Measurements from ENCODE around the gene MYO1A. TPM values are rescaled to one million over a fixed set of nuclear protein-coding genes. Genes with fewer than 3 reads are reported as not detected.

The MYO1A gene
- total RNA-seq, 1 donor from 2014 or later, result 0.27 TPM

- Mint-ChIP-seq H3K27ac (no peak overlapping the region), H3K4me3 (no peak overlapping the region), H3K27me3 (ENCODE audit: low read depth) (no peaks in the 10 kb centered on the region), H3K9me3 (peaks cover 4% of the 10 kb centered on the region), H3K4me1 (no peaks in the 10 kb centered on the region), H3K36me3 (peaks cover 2% of the 10 kb centered on the region)
- no peak for TF ChIP-seq CTCF (IDR thresholded peaks at IDR 0.05; ENCODE audit: unreplicated experiment)
- no peak for DNase-seq (ENCODE audit: low spot score in 2 of 2, unreplicated experiment in 2 of 2)
Measured at GRCh38 chr12:56979628-56980027, 70.3 kb downstream of the MYO1A start.

Other genes with a start within 250 kb of the MYO1A start
- 0.20 to 0.40 TPM (median 0.29 TPM) in 3 replicates for gene SDR9C7, start 115.7 kb downstream of the MYO1A start, total RNA-seq
- 1.00 to 1.3 TPM (median 1.1 TPM) in 3 replicates for gene RDH16, start 92.5 kb downstream of the MYO1A start, total RNA-seq
- gene ZBTB39, start 43.6 kb downstream of the MYO1A start, total RNA-seq, result 19.1 to 19.6 TPM (median 19.2 TPM) in 3 replicates
- 0.31 to 0.47 TPM in 2 of 3 replicates, not detected in the other for gene TAC3, start 33.6 kb downstream of the MYO1A start, total RNA-seq
- 19.7 to 23.2 TPM (median 21.8 TPM) in 3 replicates for gene NEMP1, start 28.7 kb upstream of the MYO1A start, total RNA-seq
- gene NAB2, start 39.0 kb upstream of the MYO1A start, total RNA-seq, result 52.7 to 53.7 TPM (median 52.9 TPM) in 3 replicates
- gene STAT6, start 61.2 kb upstream of the MYO1A start, total RNA-seq, result 151 to 167 TPM (median 160 TPM) in 3 replicates
- gene LRP1, start 78.4 kb upstream of the MYO1A start, total RNA-seq, result 229 to 253 TPM (median 243 TPM) in 3 replicates
- not detected in 3 replicates for gene LRP1-AS, start 97.5 kb upstream of the MYO1A start, total RNA-seq
- gene NXPH4, start 166.7 kb upstream of the MYO1A start, total RNA-seq, result 3.3 to 3.8 TPM (median 3.6 TPM) in 3 replicates
- gene SHMT2, start 179.6 kb upstream of the MYO1A start, total RNA-seq, result 78.7 to 83.7 TPM (median 78.8 TPM) in 3 replicates
- 9.8 to 11.3 TPM (median 10.6 TPM) in 3 replicates for gene STAC3, start 201.1 kb upstream of the MYO1A start, total RNA-seq